ENCODE data around the gene CHSY1.
"Not testable (repeated sequence)": the region's sequence is repeated elsewhere in the genome, so short reads cannot be mapped to it uniquely, and the experiment has no call there.

GRCh38 chr15:101287342-101287741 is 35.5 kb upstream of the CHSY1 start:
- TF ChIP-seq, protein P1, sequence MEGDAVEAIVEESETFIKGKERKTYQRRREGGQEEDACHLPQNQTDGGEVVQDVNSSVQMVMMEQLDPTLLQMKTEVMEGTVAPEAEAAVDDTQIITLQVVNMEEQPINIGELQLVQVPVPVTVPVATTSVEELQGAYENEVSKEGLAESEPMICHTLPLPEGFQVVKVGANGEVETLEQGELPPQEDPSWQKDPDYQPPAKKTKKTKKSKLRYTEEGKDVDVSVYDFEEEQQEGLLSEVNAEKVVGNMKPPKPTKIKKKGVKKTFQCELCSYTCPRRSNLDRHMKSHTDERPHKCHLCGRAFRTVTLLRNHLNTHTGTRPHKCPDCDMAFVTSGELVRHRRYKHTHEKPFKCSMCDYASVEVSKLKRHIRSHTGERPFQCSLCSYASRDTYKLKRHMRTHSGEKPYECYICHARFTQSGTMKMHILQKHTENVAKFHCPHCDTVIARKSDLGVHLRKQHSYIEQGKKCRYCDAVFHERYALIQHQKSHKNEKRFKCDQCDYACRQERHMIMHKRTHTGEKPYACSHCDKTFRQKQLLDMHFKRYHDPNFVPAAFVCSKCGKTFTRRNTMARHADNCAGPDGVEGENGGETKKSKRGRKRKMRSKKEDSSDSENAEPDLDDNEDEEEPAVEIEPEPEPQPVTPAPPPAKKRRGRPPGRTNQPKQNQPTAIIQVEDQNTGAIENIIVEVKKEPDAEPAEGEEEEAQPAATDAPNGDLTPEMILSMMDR (conservative IDR thresholded peaks at IDR 0.05; ENCODE audit: low read length), result not testable (repeated sequence)
- not testable (repeated sequence) for TF ChIP-seq EZH2phosphoT487 (IDR thresholded peaks at IDR 0.05; ENCODE audit: borderline replicate concordance)
